ENCODE data around the gene STK32B. TPM values are rescaled to one million over a fixed set of nuclear protein-coding genes. Genes with fewer than 3 reads are reported as not detected.

The STK32B gene
- total and polyA plus RNA-seq, 2 of the 4 experiments (the other 2 are of a cell fraction) = 5.5 to 6.3 TPM

DNA sequence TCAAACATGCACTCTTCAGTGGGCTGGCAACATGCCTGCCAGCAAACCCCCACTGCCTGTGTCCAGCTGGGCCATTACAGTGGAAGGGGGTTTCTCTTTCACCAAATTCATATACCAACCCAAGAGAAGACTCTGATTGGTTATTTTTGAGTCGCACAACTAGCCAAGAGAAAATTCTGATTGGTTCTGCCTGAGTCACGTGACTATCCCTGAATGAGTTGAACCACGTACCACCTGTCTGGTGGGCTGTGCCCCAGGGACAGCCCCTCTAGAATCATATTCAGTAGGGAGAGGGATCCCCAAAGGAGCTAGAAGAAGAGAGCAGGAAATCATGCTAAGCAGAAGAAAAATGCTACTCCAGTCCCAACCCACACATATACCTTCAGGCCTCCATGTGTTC is 313.1 kb downstream of the STK32B start:
- intact Hi-C loops (cut with micrococcal nuclease) (no loop called here), dilution Hi-C loops (cut with HindIII; ENCODE audit: low sequenced_read_pairs, unreplicated experiment) (no loop called here), in situ Hi-C loops (cut with MboI; ENCODE audit: low sequenced_read_pairs) (no loop called here)
- Histone ChIP-seq H4K91ac (ENCODE audit: insufficient read depth, low read depth, low read length) (no peak overlapping the region), H2AK5ac (ENCODE audit: low read depth, low read length) (no peak overlapping the region; the same call in 1 of the 2 replicates), H3K56ac (ENCODE audit: extremely low read depth, insufficient read depth, low read length) (no peak overlapping the region), H2AK9ac (replicated peaks; ENCODE audit: low read depth, low read length, poor library complexity) (no peak overlapping the region), H3K4me2 (ENCODE audit: low read depth, low read length) (no peak overlapping the region), H3K4me3 (ENCODE audit: insufficient read depth, low read depth, low read length) (no peak overlapping the region), H4K5ac (ENCODE audit: low read depth, low read length) (no peak overlapping the region), H2AFZ (replicated peaks; ENCODE audit: low read length, poor library complexity) (no peak overlapping the region), H4K8ac (ENCODE audit: low read depth in 2 of 2, low read length in 2 of 2) (no peak overlapping the region), H3K27me3 (ENCODE audit: control insufficient read depth, insufficient read depth, low read length) (no peaks in the 10 kb centered on the region), H3K9me1 (ENCODE audit: insufficient read depth, low read length) (peaks cover 23% of the 10 kb centered on the region), H3K4me1 (ENCODE audit: control insufficient read depth, insufficient read depth, low read length) (peaks cover 5% of the 10 kb centered on the region), H3K18ac (ENCODE audit: low read depth, low read length) (no peak overlapping the region), H2BK20ac (ENCODE audit: low read depth, low read length) (0 out of 2 replicates have a peak overlapping the region, but pooled peaks have one; percentile 25), H3K14ac (replicated peaks; ENCODE audit: low read depth, low read length) (no peak overlapping the region), H2BK120ac (ENCODE audit: low read depth, low read length) (peak overlapping the region; percentile 31; the same call in 1 of the 2 replicates), H3K36me3 (ENCODE audit: control insufficient read depth, insufficient read depth, low read length) (no peaks in the 10 kb centered on the region), H3K23ac (ENCODE audit: low read depth, low read length) (no peak overlapping the region), H3K4ac (ENCODE audit: low read depth, low read length) (no peak overlapping the region), H4K20me1 (ENCODE audit: insufficient read depth, low read length) (no peaks in the 10 kb centered on the region; the same call in 1 of the 2 replicates), H3K79me1 (ENCODE audit: low read depth in 1 of 2, low read length in 2 of 2) (peaks cover 0 to 16% of the 10 kb centered on the region in 2 experiments; a peak in 2 of 4 replicates), H3K9me3 (ENCODE audit: control insufficient read depth, insufficient read depth, low read length) (no peaks in the 10 kb centered on the region), H3K27ac (ENCODE audit: insufficient read depth, low read length) (no peak overlapping the region), H2BK15ac (ENCODE audit: low read depth, low read length) (peak overlapping the region; percentile 13; the same call in 1 of the 3 replicates), H3K9ac (ENCODE audit: low read depth, low read length) (no peak overlapping the region), H2BK5ac (ENCODE audit: low read depth, low read length, poor library complexity, severe bottlenecking) (no peak overlapping the region)
- ATAC-seq (ENCODE audit: low read depth) = no peak
- no peak for DNase-seq
- BruUV-seq (replicated peaks) = no TSS peak
- ChIA-PET CTCF (no interaction called here), POLR2A (ENCODE audit: unreplicated experiment) (no interaction called here)
- no CpG with 5 or more reads among the region's 3 CpGs for WGBS, 2 experiments (ENCODE audit: extremely low coverage in 2 of 2, insufficient read length in 1 of 2)
- TF ChIP-seq, protein P1, sequence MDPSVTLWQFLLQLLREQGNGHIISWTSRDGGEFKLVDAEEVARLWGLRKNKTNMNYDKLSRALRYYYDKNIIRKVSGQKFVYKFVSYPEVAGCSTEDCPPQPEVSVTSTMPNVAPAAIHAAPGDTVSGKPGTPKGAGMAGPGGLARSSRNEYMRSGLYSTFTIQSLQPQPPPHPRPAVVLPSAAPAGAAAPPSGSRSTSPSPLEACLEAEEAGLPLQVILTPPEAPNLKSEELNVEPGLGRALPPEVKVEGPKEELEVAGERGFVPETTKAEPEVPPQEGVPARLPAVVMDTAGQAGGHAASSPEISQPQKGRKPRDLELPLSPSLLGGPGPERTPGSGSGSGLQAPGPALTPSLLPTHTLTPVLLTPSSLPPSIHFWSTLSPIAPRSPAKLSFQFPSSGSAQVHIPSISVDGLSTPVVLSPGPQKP (IDR thresholded peaks at IDR 0.05; ENCODE audit: borderline replicate concordance, low read depth, low read length) = no peak
- TF ChIP-seq MAZ (IDR thresholded peaks at IDR 0.05; ENCODE audit: borderline replicate concordance, low read depth, low read length) (no peak), BHLHE40 (IDR thresholded peaks at IDR 0.05; ENCODE audit: low read depth, low read length) (no peak), RFX5 (IDR thresholded peaks at IDR 0.05; ENCODE audit: low read depth, low read length) (no peak), CEBPB (IDR thresholded peaks at IDR 0.05; ENCODE audit: low read depth, low read length) (no peak), RAD21 (IDR thresholded peaks at IDR 0.05; ENCODE audit: low read length) (no peak), MAFK (IDR thresholded peaks at IDR 0.05; ENCODE audit: low read depth, low read length) (no peak)
- TF ChIP-seq, protein P2, sequence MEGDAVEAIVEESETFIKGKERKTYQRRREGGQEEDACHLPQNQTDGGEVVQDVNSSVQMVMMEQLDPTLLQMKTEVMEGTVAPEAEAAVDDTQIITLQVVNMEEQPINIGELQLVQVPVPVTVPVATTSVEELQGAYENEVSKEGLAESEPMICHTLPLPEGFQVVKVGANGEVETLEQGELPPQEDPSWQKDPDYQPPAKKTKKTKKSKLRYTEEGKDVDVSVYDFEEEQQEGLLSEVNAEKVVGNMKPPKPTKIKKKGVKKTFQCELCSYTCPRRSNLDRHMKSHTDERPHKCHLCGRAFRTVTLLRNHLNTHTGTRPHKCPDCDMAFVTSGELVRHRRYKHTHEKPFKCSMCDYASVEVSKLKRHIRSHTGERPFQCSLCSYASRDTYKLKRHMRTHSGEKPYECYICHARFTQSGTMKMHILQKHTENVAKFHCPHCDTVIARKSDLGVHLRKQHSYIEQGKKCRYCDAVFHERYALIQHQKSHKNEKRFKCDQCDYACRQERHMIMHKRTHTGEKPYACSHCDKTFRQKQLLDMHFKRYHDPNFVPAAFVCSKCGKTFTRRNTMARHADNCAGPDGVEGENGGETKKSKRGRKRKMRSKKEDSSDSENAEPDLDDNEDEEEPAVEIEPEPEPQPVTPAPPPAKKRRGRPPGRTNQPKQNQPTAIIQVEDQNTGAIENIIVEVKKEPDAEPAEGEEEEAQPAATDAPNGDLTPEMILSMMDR (conservative IDR thresholded peaks at IDR 0.05; ENCODE audit: low read depth, low read length) = no peak
